Heart right ventricle (tissue), 16 donors: ENCODE results near the gene TRMT10A. TPM values are rescaled to one million over a fixed set of nuclear protein-coding genes. Genes with fewer than 3 reads are reported as not detected.
A peak's percentile ranks its signal among the peaks of the same experiment; 100 is the strongest.
"Not testable (repeated sequence)": the region's sequence is repeated elsewhere in the genome, so short reads cannot be mapped to it uniquely, and the experiment has no call there.

Experiments
- ATAC-seq, 8 donors: fragments of 200-7000 bp; cut with Tn5 transposase; one replicate each; pipeline ENCODE4 v1.9.1; 2020; ENCODE audit warnings: mild to moderate bottlenecking in 8 of 8, moderate library complexity in 8 of 8, moderate number of reproducible peaks in 1 of 8
- DNase-seq, 2 donors: peaks; one replicate each; pipeline ENCODE4 v3.0.0-alpha.2; 2020
- H3K27ac ChIP-seq, 10 donors: fragments of 200-600 bp; sonication (generic) in 2 of 10; one replicate each; pipeline versions ENCODE4 v1.5.0 to v1.8.0; 2020 to 2022; ENCODE audit warnings: mild to moderate bottlenecking in 3 of 10
- H3K27me3 ChIP-seq, 7 donors: fragments of 200-600 bp; one replicate each; pipeline ENCODE4 v1.8.0; 2021 to 2022; ENCODE audit warnings: mild to moderate bottlenecking in 2 of 7
- H3K36me3 ChIP-seq, 9 donors: fragments of 200-600 bp; sonication (generic) in 1 of 9; one replicate each; pipeline versions ENCODE4 v1.5.0 to v1.8.0; 2020 to 2022; ENCODE audit warnings: mild to moderate bottlenecking in 2 of 9
- H3K4me1 ChIP-seq, 9 donors: fragments of 200-600 bp; sonication (generic) in 1 of 9; one replicate each; pipeline versions ENCODE4 v1.5.0 to v1.8.0; 2020 to 2022; ENCODE audit warnings: mild to moderate bottlenecking in 4 of 9
- H3K4me3 ChIP-seq, 10 donors: fragments of 200-600 bp; sonication (generic) in 2 of 10; one replicate each; pipeline versions ENCODE4 v1.5.0 to v1.8.0; 2020 to 2022; ENCODE audit warnings: mild to moderate bottlenecking in 7 of 10, moderate library complexity in 2 of 10
- H3K9me3 ChIP-seq, 11 donors: fragments of 200-600 bp in 10 of 11; sonication (generic) in 2 of 11; one replicate each; pipeline versions ENCODE4 v1.5.0 to v1.8.0; 2013 to 2022; ENCODE audit warnings: mild to moderate bottlenecking in 2 of 11, control low read depth in 1 of 11, moderate library complexity in 1 of 11
- CTCF ChIP-seq, 9 donors: fragments of 200-600 bp; sonication (generic) in 2 of 9; IDR thresholded peaks; one replicate each; pipeline versions ENCODE4 v1.5.0 to v1.8.0; 2021 to 2022; ENCODE audit warnings: antibody characterized with exemption in 9 of 9, mild to moderate bottlenecking in 5 of 9, moderate library complexity in 1 of 9
- WGBS, 2 donors: extraction: QIAGEN DNeasy Blood & Tissue Kit; methylation state at CpG; one replicate each; pipeline ENCODE4 v1.1.7; 2013; ENCODE audit warnings: inconsistent platforms in 1 of 2; 5-methylcytosine and 5-hydroxymethylcytosine counted together
- intact Hi-C, 10 donors: fragments of 100-400 bp; cut with DNase I; formaldehyde crosslinking; loops; one replicate each; pipeline versions ENCODE4 v1.11.1 to v1.14.2; 2022
- polyA plus RNA-seq, 2 donors: library from polyadenylated mRNA; stranded (reverse); fragments of 200-250 nt; gene quantifications; one replicate each; pipeline ENCODE4 v1.2.3, GENCODE V29; 2013
- total RNA-seq, 10 donors: library from RNA; stranded (reverse); fragmentation: NEBNext Ultra II Directional in 3 of 10; extraction: Animal tissue kit (Norgen Biotek cat#: 25700) in 3 of 10; gene quantifications; one replicate each; pipeline versions ENCODE4 v1.2.1 to v1.2.4, GENCODE V29; 2021 to 2023
- donor health status: Arrhythmogenic right ventricular cardiomyopathy.
- donor health status: ischemic (EF 13 %, LVEDD 7.1; RV severe dilation, severe dysfunction).
- donor health status: healthy with polysubstance abuse.
- donor health status: DM: no; HTN: yes; CAD: no.
- donor health status: DM: no; HTN: no; CAD: no.
- donor health status: ischemic (EF 25% LVEDD 6.9; RV normal size, moderate dysfunction).
- donor health status: ischemic (EF 25% LVEDD 5.7; RV mildly dilated, moderate dysfunction).
- donor health status: healthy.
- donor health status: DM: yes; HTN: yes; CAD: no.
- donor health status: Ischemic cardiomyopathy.
- donor health status: ischemic (EF 35%, LVEDD 5.7; RV mildly dilated, moderate dysfunction).
- donor health status: nonischemic (EF 11% LVEDD 7.7; RV severe dilation, severe dysfunction).
- donor health status: DM: yes; HTN: yes; CAD: no.
- donor health status: PGD.
- donor health status: ischemic (EF 29% LVEDD 5.4; RV normal size, mild dysfunction).
- donor health status: nonischemic (EF 23%, LVEDD 6.1; RV moderate dilation, normal function).

Gene TRMT10A
- total and polyA plus RNA-seq, 12 donors, result 1.9 to 5.0 (median 3.9) TPM

DNA sequence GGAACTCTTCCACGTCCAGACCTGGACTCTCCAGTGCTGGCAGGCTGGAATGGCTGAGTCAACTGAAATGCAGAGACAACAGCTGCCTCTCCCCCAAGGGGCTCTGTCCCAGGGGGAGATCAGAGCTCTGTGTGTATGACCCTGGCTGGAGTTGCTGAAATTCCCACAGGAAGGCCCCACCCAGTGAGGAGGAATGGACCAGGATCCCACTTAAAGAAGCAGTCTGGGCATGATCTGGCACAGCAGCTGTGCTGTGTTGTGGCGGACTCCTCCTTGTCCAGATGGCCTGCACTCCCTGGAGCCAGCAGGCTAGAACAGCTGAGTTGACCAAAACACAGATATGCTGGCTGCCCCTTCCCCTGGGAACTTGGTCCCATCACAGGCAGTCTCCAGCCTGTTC, 27.6 kb downstream of the TRMT10A start:
- Histone ChIP-seq H3K36me3 (no peaks in the 10 kb centered on the region), H3K9me3 (no peaks in the 10 kb centered on the region), H3K4me3 (no peak overlapping the region), H3K27me3 (no peaks in the 10 kb centered on the region), H3K27ac (no peak overlapping the region), H3K4me1 (no peaks in the 10 kb centered on the region)
- intact Hi-C loops, result no loop called here
- DNase-seq (peak; percentile 4 to 31), ATAC-seq (peak in 3 of 8 donors; percentile 62 to 67 (median 67))
- TF ChIP-seq CTCF (IDR thresholded peaks at IDR 0.05), result no peak
- 39 to 60% methylated on average over 2 of the region's 2 CpGs for WGBS, 2 donors

GRCh38 chr4:99534699-99535098, 29.1 kb downstream of the TRMT10A start:
- intact Hi-C loops, result not testable (repeated sequence)

GRCh38 chr4:99529956-99530355, 33.9 kb downstream of the TRMT10A start:
- H3K27me3 ChIP-seq, result no peaks in the 10 kb centered on the region
- no peaks in the 10 kb centered on the region for H3K4me1 ChIP-seq
- no peaks in the 10 kb centered on the region for H3K9me3 ChIP-seq
- H3K4me3 ChIP-seq, result no peak overlapping the region
- 58 to 65% methylated on average over 3 of the region's 3 CpGs for WGBS, 2 donors
- intact Hi-C loops, result no loop called here
- TF ChIP-seq CTCF (IDR thresholded peaks at IDR 0.05), result no peak
- H3K36me3 ChIP-seq, result no peaks in the 10 kb centered on the region
- DNase-seq (no peak), ATAC-seq (no peak)
- no peak overlapping the region for H3K27ac ChIP-seq

More at GRCh38 chr4:99534699-99535098, 29.1 kb downstream of the TRMT10A start:
- H3K27me3 ChIP-seq, DNase-seq, H3K4me1 ChIP-seq, H3K9me3 ChIP-seq, H3K36me3 ChIP-seq, ATAC-seq, H3K4me3 ChIP-seq: not testable (repeated sequence)
- WGBS, 2 donors, result 73 to 81% methylated on average over 3 of the region's 3 CpGs
- H3K27ac ChIP-seq, result peak overlapping the region in 1 of 10 donors; percentile 19

DNA sequence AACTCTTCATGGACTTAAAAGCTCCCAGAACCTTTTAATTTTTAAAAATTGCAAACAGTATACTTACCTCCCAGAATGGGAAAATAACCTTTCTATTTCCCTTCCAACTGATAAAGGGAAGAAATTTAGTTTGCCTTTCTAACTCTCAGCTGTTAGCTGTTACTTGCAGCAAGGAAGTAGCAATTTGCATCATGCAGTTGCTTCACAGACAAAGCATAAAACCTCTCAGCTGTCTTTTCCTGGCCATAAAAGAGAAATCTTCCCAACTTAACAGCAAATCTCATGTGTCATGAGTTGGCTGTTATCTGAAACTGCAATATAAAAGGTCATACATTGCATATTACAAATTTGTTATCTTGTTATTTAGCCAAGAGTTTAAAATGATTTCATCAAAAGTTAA, 34.6 kb downstream of the TRMT10A start:
- Histone ChIP-seq H3K4me1 (no peaks in the 10 kb centered on the region), H3K9me3 (no peaks in the 10 kb centered on the region), H3K4me3 (no peak overlapping the region), H3K27ac (no peak overlapping the region), H3K36me3 (no peaks in the 10 kb centered on the region), H3K27me3 (no peaks in the 10 kb centered on the region)
- DNase-seq (no peak), ATAC-seq (peak in 1 of 8 donors; percentile 18)
- intact Hi-C loops, result no loop called here
- no peak for TF ChIP-seq CTCF (IDR thresholded peaks at IDR 0.05)

DNA sequence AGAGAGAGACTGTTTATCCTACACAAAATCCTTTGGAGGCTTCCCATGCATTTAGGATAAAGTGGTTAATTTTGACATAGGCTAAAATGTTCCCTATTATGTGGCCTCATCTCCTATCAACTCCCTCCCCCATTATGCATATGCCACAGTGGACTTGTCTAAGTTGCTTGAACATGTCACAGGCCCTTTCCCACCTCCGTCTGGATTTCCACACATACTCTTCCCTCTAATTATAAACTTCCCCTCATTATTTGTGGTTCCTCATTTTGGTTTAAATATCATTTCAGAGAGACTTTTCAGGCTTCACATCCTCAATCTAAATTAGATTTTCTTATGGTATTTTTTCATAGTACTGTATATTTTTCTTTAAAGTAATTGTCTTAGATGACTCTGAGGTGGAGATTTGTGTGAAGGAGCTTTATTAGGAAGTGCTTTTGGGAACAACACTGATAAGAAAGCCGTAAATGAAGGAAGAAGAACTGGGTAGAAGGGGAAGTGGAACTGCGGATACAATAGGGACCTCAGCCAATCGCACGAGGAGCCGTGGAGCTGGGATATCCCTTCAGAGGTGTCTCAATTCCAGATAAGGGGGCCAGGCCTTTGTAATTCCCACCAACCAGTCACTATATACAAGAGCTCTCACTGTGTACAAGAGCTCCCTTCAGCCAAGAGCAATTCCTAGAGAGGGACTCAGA, 45.1 kb downstream of the TRMT10A start:
- no peak for TF ChIP-seq CTCF (IDR thresholded peaks at IDR 0.05)
- Histone ChIP-seq H3K27me3 (peaks cover 0 to 2% (median 0%) of the 10 kb centered on the region in 7 donors), H3K4me1 (no peaks in the 10 kb centered on the region), H3K27ac (no peak overlapping the region), H3K9me3 (no peaks in the 10 kb centered on the region), H3K36me3 (no peaks in the 10 kb centered on the region), H3K4me3 (no peak overlapping the region)
- ATAC-seq, result no peak
- intact Hi-C loops, result no loop called here
- 49 to 51% methylated on average over 6 of the region's 6 CpGs for WGBS, 2 donors
- no peak for DNase-seq
